ENCODE data around the gene MB.

Gene MB

GRCh38 chr22:35577799-35578659, 39.1 kb downstream of the MB start:
- DNase-seq (ENCODE audit: low read depth in 1 of 2, low spot score in 1 of 2) = no peak

GRCh38 chr22:35576671-35577070, 40.5 kb downstream of the MB start:
- DNase-seq (ENCODE audit: low read depth in 1 of 2, low spot score in 1 of 2) = no peak

GRCh38 chr22:35575116-35575748, 41.9 kb downstream of the MB start:
- no peak for DNase-seq (ENCODE audit: low read depth in 1 of 2, low spot score in 1 of 2)

- DNase-seq (ENCODE audit: low read depth in 1 of 2, low spot score in 1 of 2) = no peak
Observed at GRCh38 chr22:35572556-35572955, 44.6 kb downstream of the MB start.

GRCh38 chr22:35570686-35571194, 46.4 kb downstream of the MB start:
- no peak for DNase-seq (ENCODE audit: low read depth in 1 of 2, low spot score in 1 of 2)

- no peak for DNase-seq (ENCODE audit: low read depth in 1 of 2, low spot score in 1 of 2)
Observed at GRCh38 chr22:35569916-35570315, 47.2 kb downstream of the MB start.

- no peak for DNase-seq (ENCODE audit: low read depth in 1 of 2, low spot score in 1 of 2)
Observed at GRCh38 chr22:35568751-35569739, 48.1 kb downstream of the MB start.

- no peak for DNase-seq (ENCODE audit: low read depth in 1 of 2, low spot score in 1 of 2)
Observed at GRCh38 chr22:35567351-35568141, 49.6 kb downstream of the MB start.

GRCh38 chr22:35564975-35565867, 51.9 kb downstream of the MB start:
- DNase-seq (ENCODE audit: low read depth in 1 of 2, low spot score in 1 of 2) = no peak

GRCh38 chr22:35563211-35563610, 53.9 kb downstream of the MB start:
- DNase-seq (ENCODE audit: low read depth in 1 of 2, low spot score in 1 of 2) = no peak

- DNase-seq (ENCODE audit: low read depth in 1 of 2, low spot score in 1 of 2) = no peak
Observed at GRCh38 chr22:35561796-35562526, 55.2 kb downstream of the MB start.

GRCh38 chr22:35560824-35561223, 56.3 kb downstream of the MB start:
- no peak for DNase-seq (ENCODE audit: low read depth in 1 of 2, low spot score in 1 of 2)

- no peak for DNase-seq (ENCODE audit: low read depth in 1 of 2, low spot score in 1 of 2)
Observed at GRCh38 chr22:35560366-35560765, 56.8 kb downstream of the MB start.

GRCh38 chr22:35559354-35560005, 57.6 kb downstream of the MB start:
- DNase-seq (ENCODE audit: low read depth in 1 of 2, low spot score in 1 of 2) = no peak

GRCh38 chr22:35558719-35559118, 58.4 kb downstream of the MB start:
- no peak for DNase-seq (ENCODE audit: low read depth in 1 of 2, low spot score in 1 of 2)

- no peak for DNase-seq (ENCODE audit: low read depth in 1 of 2, low spot score in 1 of 2)
Observed at GRCh38 chr22:35558031-35558430, 59.1 kb downstream of the MB start.

Data from activated T-helper 1 cell treated with anti-CD3 and anti-CD28 coated beads, Interleukin-2, amount 50 U/mL, for 16 hours (primary cell).